AG09319 (cell line): Measurements from ENCODE around the gene CCNY.

Experiments used
- DNase-seq: peaks from one replicate; pipeline ENCODE4 v3.0.0-alpha.2; 2010; ENCODE audit warnings: low read depth; ENCODE audit errors: extremely low read depth
- TF ChIP-seq, protein P1 (sequence below): IDR thresholded peaks from 2 replicates; pipeline ENCODE4 v1.5.1; 2011; ENCODE audit warnings: low read depth, mild to moderate bottlenecking, inconsistent platforms, low read length, moderate library complexity

CCNY gene

DNA sequence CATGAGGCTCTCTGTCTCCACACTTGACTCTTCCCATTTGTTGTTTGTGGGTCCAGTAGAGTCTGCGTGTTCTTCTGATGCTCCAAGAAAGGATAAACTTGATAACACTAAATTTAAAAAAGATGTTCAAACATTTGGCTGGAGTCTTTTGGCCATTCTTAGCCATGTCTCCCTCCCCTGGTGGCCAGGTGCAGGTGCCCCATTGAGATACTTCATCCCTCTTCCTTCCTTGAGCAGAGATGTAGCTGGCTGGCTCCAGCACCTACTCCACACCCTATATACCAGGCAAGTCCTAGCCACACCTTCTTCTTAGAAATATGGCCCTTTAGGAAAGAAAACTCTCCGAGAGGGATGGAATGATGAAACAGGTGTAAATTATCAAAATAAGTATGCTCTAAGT is 165.6 kb downstream of the CCNY start:
- TF ChIP-seq, protein P1, sequence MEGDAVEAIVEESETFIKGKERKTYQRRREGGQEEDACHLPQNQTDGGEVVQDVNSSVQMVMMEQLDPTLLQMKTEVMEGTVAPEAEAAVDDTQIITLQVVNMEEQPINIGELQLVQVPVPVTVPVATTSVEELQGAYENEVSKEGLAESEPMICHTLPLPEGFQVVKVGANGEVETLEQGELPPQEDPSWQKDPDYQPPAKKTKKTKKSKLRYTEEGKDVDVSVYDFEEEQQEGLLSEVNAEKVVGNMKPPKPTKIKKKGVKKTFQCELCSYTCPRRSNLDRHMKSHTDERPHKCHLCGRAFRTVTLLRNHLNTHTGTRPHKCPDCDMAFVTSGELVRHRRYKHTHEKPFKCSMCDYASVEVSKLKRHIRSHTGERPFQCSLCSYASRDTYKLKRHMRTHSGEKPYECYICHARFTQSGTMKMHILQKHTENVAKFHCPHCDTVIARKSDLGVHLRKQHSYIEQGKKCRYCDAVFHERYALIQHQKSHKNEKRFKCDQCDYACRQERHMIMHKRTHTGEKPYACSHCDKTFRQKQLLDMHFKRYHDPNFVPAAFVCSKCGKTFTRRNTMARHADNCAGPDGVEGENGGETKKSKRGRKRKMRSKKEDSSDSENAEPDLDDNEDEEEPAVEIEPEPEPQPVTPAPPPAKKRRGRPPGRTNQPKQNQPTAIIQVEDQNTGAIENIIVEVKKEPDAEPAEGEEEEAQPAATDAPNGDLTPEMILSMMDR, result no peak

DNA sequence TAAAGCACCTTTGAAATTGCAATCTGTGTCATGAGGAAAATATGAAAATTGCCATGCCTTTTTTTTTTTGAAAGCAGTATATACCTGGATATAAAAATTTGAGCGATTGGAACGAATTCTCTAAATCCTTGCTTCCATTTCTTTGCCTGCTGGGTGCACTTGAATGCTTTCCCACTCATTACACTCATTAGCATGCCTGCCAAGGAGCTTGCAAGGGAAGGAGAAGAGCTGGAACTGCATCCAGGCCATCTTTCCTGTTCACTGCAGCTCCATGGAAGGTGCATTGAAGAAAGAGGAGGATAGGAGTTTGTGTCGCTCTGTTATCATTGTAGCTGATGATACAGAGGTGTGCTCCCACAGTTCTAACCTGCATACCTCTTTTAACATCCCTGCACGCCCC is 166.4 kb downstream of the CCNY start:
- TF ChIP-seq, protein P1, result no peak
- DNase-seq, result no peak

More for the DNA sequence above, 165.6 kb downstream of the CCNY start:
- DNase-seq, result no peak

DNA sequence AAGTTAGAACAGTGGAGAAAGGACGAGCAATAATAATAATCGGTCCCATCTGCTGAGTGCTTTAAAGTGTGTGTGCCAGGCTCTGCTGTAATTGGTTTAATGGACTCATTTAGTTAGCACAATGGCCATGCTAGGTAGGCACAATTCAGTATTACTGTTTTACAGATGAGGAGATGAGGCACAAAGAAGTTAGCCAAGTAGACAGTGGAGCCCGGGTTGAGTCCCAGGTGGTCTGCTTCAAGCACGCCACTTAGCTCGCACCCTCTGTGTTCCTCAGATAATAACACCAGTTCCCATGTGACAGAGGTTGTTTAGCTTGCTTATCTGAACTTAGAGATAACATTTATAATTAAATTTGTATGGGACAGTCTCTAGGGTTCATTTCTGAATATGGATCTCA is 167.3 kb downstream of the CCNY start:
- TF ChIP-seq, protein P1, result no peak
- no peak for DNase-seq

DNA sequence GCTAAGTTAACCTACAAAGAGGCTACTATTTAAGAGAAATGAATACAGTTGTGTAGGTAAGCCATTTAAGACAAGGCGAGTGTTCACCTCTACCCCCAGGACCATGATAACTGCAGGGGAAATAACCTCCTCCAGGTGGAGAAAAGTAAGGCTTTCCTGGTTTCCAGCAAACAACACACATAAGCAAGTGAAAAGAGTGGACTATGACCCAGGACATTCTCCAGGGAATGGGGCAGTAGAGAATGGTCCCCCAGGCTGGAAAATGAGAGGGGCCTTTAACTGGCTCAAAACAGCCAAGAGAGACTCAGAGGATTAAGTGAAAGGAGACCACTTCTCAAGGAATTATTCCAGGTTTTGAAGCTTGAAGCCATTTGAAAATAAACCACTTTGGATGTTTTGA is 167.8 kb downstream of the CCNY start:
- DNase-seq, result no peak
- TF ChIP-seq, protein P1, result no peak

DNA sequence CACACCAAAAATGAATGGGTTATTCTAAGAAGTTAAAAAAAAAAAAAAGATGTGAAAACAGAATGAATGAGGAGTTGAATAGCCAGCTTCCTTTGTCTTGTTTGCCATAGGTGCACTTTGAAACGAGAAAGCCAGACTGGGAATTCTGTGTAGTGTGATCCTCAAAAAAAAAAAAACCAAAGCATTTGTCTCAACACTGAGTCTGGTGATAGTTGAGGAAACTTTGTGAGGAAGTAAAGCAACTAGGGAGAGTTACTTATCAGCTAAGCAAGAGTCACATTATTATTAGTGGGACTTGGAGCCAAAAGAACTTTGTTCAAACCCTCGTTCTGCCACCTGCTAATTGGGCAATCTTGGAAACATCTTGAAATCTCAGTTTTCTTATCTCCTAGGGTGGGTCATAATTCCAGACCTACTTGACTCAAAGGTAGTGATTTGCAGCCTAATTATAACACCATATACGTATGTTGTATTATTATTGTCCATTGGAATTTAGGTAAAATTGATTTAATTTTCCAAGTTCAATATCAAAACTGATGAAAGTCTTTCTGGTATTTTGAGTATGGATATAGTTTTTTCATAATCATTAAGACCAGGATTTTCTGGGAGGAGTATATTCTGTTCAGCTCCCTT is 169.0 kb downstream of the CCNY start:
- DNase-seq, result no peak
- TF ChIP-seq, protein P1, result no peak

DNA sequence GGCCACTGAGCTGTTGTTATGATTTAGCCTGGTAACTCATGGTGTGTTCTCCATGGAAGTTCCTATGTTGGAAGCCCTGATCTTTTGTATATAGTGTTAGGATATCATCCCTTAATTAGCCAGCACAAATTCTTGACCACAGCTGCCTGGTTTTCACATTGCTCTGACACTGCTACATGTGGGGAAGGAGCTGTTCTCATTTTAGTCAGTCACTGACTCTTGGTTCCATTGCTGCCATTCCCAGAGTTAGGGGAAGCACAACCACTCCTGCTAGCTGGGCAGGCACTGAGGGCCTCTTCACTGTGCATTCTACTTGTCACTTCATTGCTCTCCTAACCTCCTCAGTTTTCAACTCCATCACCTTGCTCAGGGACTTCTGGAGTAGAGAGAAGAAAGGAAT is 170.4 kb downstream of the CCNY start:
- TF ChIP-seq, protein P1, result no peak

DNA sequence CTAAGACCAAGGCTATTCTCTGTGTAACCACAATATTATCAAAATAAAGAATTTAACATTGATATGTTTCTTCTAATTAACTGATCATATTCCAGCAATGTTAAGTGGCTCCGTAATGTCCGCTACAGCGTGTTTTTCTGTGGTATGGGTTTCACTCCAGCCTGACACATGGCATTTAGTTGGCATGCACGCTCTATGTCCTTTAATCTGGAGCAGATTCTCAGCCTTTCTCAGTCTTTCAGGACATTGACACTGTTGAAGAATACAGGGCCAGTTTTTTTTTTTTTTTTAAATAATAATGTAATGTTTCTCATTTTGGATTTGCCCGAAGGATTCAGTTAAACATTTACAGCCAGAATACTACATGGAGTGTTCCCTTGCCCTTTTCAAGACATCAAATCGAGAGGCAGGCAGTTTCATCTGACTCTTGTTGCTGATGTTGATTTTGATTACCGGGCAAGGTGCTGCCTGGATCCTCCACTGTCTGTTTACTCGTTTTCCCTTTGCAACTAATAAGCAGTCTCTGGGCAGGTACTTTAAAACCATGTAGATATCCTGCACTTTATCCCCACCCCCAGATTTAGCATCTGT is 171.3 kb downstream of the CCNY start:
- DNase-seq, result no peak
- TF ChIP-seq, protein P1, result no peak

More for the DNA sequence above, 170.4 kb downstream of the CCNY start:
- DNase-seq, result no peak
